Measurements from ENCODE around the gene CENPX.

The CENPX gene

GRCh38 chr17:82014971-82015310 is 7.7 kb downstream of the CENPX start:
- no peak for DNase-seq (ENCODE audit: extremely low spot score)
- ChIA-PET POLR2A (no interaction called here), CTCF (no interaction called here)
- TF ChIP-seq LEF1 (IDR thresholded peaks at IDR 0.05; ENCODE audit: borderline replicate concordance) (no peak), FOXK2 (IDR thresholded peaks at IDR 0.05) (no peak), ELF4 (IDR thresholded peaks at IDR 0.05) (no peak), NFRKB (IDR thresholded peaks at IDR 0.05) (no peak), SP1 (IDR thresholded peaks at IDR 0.05) (no peak), ZNF384 (IDR thresholded peaks at IDR 0.05) (no peak), L3MBTL2 (conservative IDR thresholded peaks at IDR 0.05) (no peak), PKNOX1 (IDR thresholded peaks at IDR 0.05) (no peak), FOXM1 (IDR thresholded peaks at IDR 0.05; ENCODE audit: borderline replicate concordance) (no peak)

GRCh38 chr17:82014432-82014831 is 8.2 kb downstream of the CENPX start:
- TF ChIP-seq FOXK2 (IDR thresholded peaks at IDR 0.05): no peak
- TF ChIP-seq L3MBTL2 (conservative IDR thresholded peaks at IDR 0.05): no peak
- TF ChIP-seq PKNOX1 (IDR thresholded peaks at IDR 0.05): no peak
- TF ChIP-seq FOXA1 (IDR thresholded peaks at IDR 0.05): no peak
- TF ChIP-seq SP1 (IDR thresholded peaks at IDR 0.05): no peak
- TF ChIP-seq LEF1 (IDR thresholded peaks at IDR 0.05; ENCODE audit: borderline replicate concordance): no peak
- TF ChIP-seq ZNF384 (IDR thresholded peaks at IDR 0.05): no peak
- no peak for TF ChIP-seq ELF4 (IDR thresholded peaks at IDR 0.05)
- TF ChIP-seq FOXM1 (IDR thresholded peaks at IDR 0.05; ENCODE audit: borderline replicate concordance): no peak
- no peak for TF ChIP-seq NFRKB (IDR thresholded peaks at IDR 0.05)
- no peak for TF ChIP-seq CTBP1 (IDR thresholded peaks at IDR 0.05; ENCODE audit: borderline replicate concordance)
- TF ChIP-seq BHLHE40 (IDR thresholded peaks at IDR 0.05; ENCODE audit: borderline replicate concordance): no peak
- TF ChIP-seq SUZ12 (IDR thresholded peaks at IDR 0.05): no peak

GRCh38 chr17:82013772-82014321 is 8.8 kb downstream of the CENPX start:
- TF ChIP-seq SUZ12 (IDR thresholded peaks at IDR 0.05): no peak
- TF ChIP-seq ARNT (IDR thresholded peaks at IDR 0.05): no peak
- TF ChIP-seq SP1 (IDR thresholded peaks at IDR 0.05): no peak
- TF ChIP-seq ZNF384 (IDR thresholded peaks at IDR 0.05): no peak
- TF ChIP-seq NFRKB (IDR thresholded peaks at IDR 0.05): no peak
- no peak for TF ChIP-seq TARDBP (IDR thresholded peaks at IDR 0.05)
- no peak for TF ChIP-seq FOXM1 (IDR thresholded peaks at IDR 0.05; ENCODE audit: borderline replicate concordance)
- no peak for TF ChIP-seq LEF1 (IDR thresholded peaks at IDR 0.05; ENCODE audit: borderline replicate concordance)
- TF ChIP-seq FOXK2 (IDR thresholded peaks at IDR 0.05): no peak
- no peak for TF ChIP-seq PKNOX1 (IDR thresholded peaks at IDR 0.05)
- TF ChIP-seq ELF4 (IDR thresholded peaks at IDR 0.05): no peak
- TF ChIP-seq L3MBTL2 (conservative IDR thresholded peaks at IDR 0.05): no peak
- TF ChIP-seq CTBP1 (IDR thresholded peaks at IDR 0.05; ENCODE audit: borderline replicate concordance): no peak
- TF ChIP-seq HDGF (IDR thresholded peaks at IDR 0.05; ENCODE audit: borderline replicate concordance): no peak
- TF ChIP-seq FOXA1 (IDR thresholded peaks at IDR 0.05): no peak
- no peak for DNase-seq (ENCODE audit: extremely low spot score)
- POLR2A ChIA-PET: interaction anchor here (1.5 kb wide), 1 partner anchor 9 kb away, joined by 4 read pairs; the partner anchor contains the start of genes CENPX and LRRC45
- CTCF ChIA-PET: no interaction called here

More at GRCh38 chr17:82014432-82014831, 8.2 kb downstream of the CENPX start:
- DNase-seq (ENCODE audit: extremely low spot score): no peak
- POLR2A ChIA-PET: no interaction called here
- CTCF ChIA-PET: no interaction called here

GRCh38 chr17:82013341-82013740 is 9.3 kb downstream of the CENPX start:
- no peak for DNase-seq (ENCODE audit: extremely low spot score)
- POLR2A ChIA-PET: interaction anchor here (1.5 kb wide), 1 partner anchor 9 kb away, joined by 4 read pairs; the partner anchor contains the start of genes CENPX and LRRC45
- CTCF ChIA-PET: interaction anchor here (0.6 kb wide), 1 partner anchor 95 kb away, joined by 4 read pairs; no protein-coding TSS in a partner anchor
- TF ChIP-seq HDGF (IDR thresholded peaks at IDR 0.05; ENCODE audit: borderline replicate concordance) (no peak), BHLHE40 (IDR thresholded peaks at IDR 0.05; ENCODE audit: borderline replicate concordance) (no peak), ZNF384 (IDR thresholded peaks at IDR 0.05) (no peak), CTBP1 (IDR thresholded peaks at IDR 0.05; ENCODE audit: borderline replicate concordance) (no peak), TARDBP (IDR thresholded peaks at IDR 0.05) (no peak), FOXM1 (IDR thresholded peaks at IDR 0.05; ENCODE audit: borderline replicate concordance) (no peak), SUZ12 (IDR thresholded peaks at IDR 0.05) (no peak), ARNT (IDR thresholded peaks at IDR 0.05) (no peak), L3MBTL2 (conservative IDR thresholded peaks at IDR 0.05) (no peak), PKNOX1 (IDR thresholded peaks at IDR 0.05) (no peak)

- DNase-seq (ENCODE audit: extremely low spot score): no peak
- ChIA-PET POLR2A (interaction anchor here (1.5 kb wide), 1 partner anchor 10 kb away, joined by 4 read pairs; the partner anchor contains the start of genes CENPX and LRRC45), CTCF (interaction anchor here (0.6 kb wide), 1 partner anchor 96 kb away, joined by 4 read pairs; no protein-coding TSS in a partner anchor)
- TF ChIP-seq SUZ12 (IDR thresholded peaks at IDR 0.05) (no peak), ARNT (IDR thresholded peaks at IDR 0.05) (no peak), PKNOX1 (IDR thresholded peaks at IDR 0.05) (no peak), FOXK2 (IDR thresholded peaks at IDR 0.05) (no peak), L3MBTL2 (conservative IDR thresholded peaks at IDR 0.05) (no peak), ELF4 (IDR thresholded peaks at IDR 0.05) (no peak), LEF1 (IDR thresholded peaks at IDR 0.05; ENCODE audit: borderline replicate concordance) (no peak), BHLHE40 (IDR thresholded peaks at IDR 0.05; ENCODE audit: borderline replicate concordance) (no peak)
Observed at GRCh38 chr17:82012640-82013295, 9.9 kb downstream of the CENPX start.
